Measurements from ENCODE around the gene PLB1. TPM values are rescaled to one million over a fixed set of nuclear protein-coding genes. Genes with fewer than 3 reads are reported as not detected.

PLB1 gene
- total RNA-seq, 1 donor from 2014 or later = not detected

DNA sequence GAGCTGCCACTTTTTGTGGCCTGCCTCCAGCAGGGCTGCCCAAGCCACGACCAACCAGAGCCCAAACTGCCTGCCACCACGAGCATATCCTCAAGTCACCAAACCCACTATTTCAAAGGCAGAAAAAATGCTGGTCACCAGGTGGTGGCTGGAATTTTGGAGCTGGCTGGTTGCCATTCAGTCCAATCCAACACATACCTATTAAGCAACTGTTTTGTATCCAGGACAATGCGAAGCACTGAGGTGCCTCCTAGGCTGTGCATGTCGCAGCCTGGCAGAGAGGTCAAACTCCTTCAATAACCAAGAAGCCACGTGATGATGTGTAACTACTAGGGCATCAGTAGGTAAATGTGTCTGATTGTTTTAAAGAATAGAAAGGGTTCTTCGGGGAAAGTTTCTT, 147.5 kb downstream of the PLB1 start:
- Mint-ChIP-seq H3K4me3 (ENCODE audit: unreplicated experiment) (no peak overlapping the region), H3K27ac (ENCODE audit: unreplicated experiment) (no peak overlapping the region), H3K9me3 (ENCODE audit: unreplicated experiment) (peaks cover 2% of the 10 kb centered on the region)

DNA sequence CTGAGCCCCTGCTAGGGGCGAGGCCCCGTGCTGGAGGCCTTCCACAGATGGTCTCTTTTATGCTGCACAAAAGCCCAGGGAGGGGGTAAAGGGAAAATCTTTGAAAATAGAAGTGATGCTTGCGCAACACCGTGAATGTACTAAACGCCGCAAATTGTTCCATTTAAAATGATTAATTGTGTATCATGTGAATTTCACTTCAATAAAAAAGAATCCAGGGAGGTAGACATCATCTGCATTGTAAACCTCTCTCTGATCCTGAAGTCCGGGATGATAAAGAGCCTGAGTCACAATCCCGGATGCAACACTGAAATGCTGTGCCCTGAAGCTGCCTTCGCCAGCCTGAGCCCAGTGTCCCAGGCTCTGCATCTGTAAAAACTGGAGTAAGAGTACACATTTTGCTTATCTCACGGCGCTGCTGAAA, 148.1 kb downstream of the PLB1 start:
- TF ChIP-seq, protein P1, sequence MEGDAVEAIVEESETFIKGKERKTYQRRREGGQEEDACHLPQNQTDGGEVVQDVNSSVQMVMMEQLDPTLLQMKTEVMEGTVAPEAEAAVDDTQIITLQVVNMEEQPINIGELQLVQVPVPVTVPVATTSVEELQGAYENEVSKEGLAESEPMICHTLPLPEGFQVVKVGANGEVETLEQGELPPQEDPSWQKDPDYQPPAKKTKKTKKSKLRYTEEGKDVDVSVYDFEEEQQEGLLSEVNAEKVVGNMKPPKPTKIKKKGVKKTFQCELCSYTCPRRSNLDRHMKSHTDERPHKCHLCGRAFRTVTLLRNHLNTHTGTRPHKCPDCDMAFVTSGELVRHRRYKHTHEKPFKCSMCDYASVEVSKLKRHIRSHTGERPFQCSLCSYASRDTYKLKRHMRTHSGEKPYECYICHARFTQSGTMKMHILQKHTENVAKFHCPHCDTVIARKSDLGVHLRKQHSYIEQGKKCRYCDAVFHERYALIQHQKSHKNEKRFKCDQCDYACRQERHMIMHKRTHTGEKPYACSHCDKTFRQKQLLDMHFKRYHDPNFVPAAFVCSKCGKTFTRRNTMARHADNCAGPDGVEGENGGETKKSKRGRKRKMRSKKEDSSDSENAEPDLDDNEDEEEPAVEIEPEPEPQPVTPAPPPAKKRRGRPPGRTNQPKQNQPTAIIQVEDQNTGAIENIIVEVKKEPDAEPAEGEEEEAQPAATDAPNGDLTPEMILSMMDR (IDR thresholded peaks at IDR 0.05; ENCODE audit: partially characterized antibody, unreplicated experiment) = no peak
- Mint-ChIP-seq H3K9me3 (ENCODE audit: unreplicated experiment) (peaks cover 2% of the 10 kb centered on the region), H3K27me3 (ENCODE audit: unreplicated experiment) (peaks cover 7% of the 10 kb centered on the region), H3K4me3 (ENCODE audit: unreplicated experiment) (no peak overlapping the region), H3K4me1 (ENCODE audit: low read depth, unreplicated experiment) (peaks cover 12% of the 10 kb centered on the region), H3K27ac (ENCODE audit: unreplicated experiment) (no peak overlapping the region), H3K36me3 (ENCODE audit: unreplicated experiment) (no peaks in the 10 kb centered on the region)
- no peak for DNase-seq

More for the DNA sequence above, 147.5 kb downstream of the PLB1 start:
- TF ChIP-seq, protein P1 (IDR thresholded peaks at IDR 0.05; ENCODE audit: partially characterized antibody, unreplicated experiment) = no peak
- no peak for DNase-seq
- H3K27me3 Mint-ChIP-seq (ENCODE audit: unreplicated experiment) = peaks cover 7% of the 10 kb centered on the region
- H3K4me1 Mint-ChIP-seq (ENCODE audit: low read depth, unreplicated experiment) = peaks cover 12% of the 10 kb centered on the region
- H3K36me3 Mint-ChIP-seq (ENCODE audit: unreplicated experiment) = no peaks in the 10 kb centered on the region

DNA sequence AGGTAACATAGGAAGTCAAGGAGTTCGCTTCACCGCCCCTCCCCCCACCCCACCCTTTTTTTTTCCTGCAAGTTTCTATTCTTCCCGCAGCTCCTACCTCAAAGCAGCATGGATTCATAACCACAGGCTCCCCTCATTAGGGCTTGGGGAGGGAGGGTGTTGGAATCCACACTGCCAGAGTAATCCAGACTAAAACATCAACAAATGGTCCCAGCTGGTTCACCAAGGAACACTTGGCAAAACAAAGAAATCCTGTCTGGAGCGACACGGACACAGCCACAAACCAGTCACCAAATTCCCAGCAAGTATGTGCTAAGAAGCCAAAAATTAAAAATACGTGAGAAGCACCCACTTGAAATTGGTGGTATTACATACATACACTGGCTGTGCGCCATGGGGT, 148.9 kb downstream of the PLB1 start:
- H3K36me3 Mint-ChIP-seq (ENCODE audit: unreplicated experiment) = no peaks in the 10 kb centered on the region
- H3K27me3 Mint-ChIP-seq (ENCODE audit: unreplicated experiment) = peaks cover 7% of the 10 kb centered on the region
- peaks cover 10% of the 10 kb centered on the region for H3K4me1 Mint-ChIP-seq (ENCODE audit: low read depth, unreplicated experiment)
- H3K27ac Mint-ChIP-seq (ENCODE audit: unreplicated experiment) = no peak overlapping the region
- peaks cover 2% of the 10 kb centered on the region for H3K9me3 Mint-ChIP-seq (ENCODE audit: unreplicated experiment)
- H3K4me3 Mint-ChIP-seq (ENCODE audit: unreplicated experiment) = no peak overlapping the region
- TF ChIP-seq, protein P1 (IDR thresholded peaks at IDR 0.05; ENCODE audit: partially characterized antibody, unreplicated experiment) = no peak
- DNase-seq = no peak

DNA sequence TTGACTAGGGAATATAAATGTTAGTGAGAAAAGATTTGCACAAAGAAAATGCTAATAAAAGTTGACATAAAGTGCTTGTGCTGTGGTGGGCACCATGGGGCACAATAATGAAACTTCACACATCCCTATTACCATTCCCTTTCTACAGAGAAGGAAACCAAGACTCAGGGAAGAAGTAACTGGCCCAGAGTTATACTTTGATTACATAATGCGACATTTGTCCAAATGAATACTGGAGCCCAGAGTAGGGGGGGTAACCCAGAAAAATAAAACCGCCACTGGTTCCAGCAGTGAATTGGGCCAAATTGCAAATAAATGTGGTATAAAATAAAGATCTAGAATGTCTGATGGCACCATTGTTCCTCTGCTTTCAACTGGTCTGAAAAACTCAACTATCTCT, 149.7 kb downstream of the PLB1 start:
- Mint-ChIP-seq H3K9me3 (ENCODE audit: unreplicated experiment) (no peaks in the 10 kb centered on the region), H3K27me3 (ENCODE audit: unreplicated experiment) (peaks cover 7% of the 10 kb centered on the region), H3K4me1 (ENCODE audit: low read depth, unreplicated experiment) (peaks cover 6% of the 10 kb centered on the region), H3K27ac (ENCODE audit: unreplicated experiment) (no peak overlapping the region), H3K36me3 (ENCODE audit: unreplicated experiment) (no peaks in the 10 kb centered on the region), H3K4me3 (ENCODE audit: unreplicated experiment) (no peak overlapping the region)
- TF ChIP-seq, protein P1 (IDR thresholded peaks at IDR 0.05; ENCODE audit: partially characterized antibody, unreplicated experiment) = no peak
- no peak for DNase-seq

DNA sequence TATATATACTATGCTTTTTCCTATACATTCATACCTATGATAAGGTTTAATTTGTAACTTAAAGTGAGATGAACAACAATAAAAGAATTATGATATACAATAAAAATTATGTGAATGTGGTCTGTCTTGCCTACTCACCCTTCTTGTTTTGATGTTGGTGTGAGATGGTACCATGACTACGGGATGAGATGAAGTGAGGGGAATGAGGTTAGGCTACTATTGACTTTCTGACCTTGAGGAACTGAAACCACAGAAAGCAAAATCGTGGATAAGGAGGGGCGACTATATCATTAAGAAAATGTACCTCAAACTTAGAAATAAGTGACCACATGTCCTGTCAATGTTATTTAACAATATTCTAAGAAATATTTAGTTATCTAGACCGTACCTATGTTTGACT, 151.8 kb downstream of the PLB1 start:
- Mint-ChIP-seq H3K27me3 (ENCODE audit: unreplicated experiment) (peaks cover 2% of the 10 kb centered on the region), H3K9me3 (ENCODE audit: unreplicated experiment) (no peaks in the 10 kb centered on the region), H3K36me3 (ENCODE audit: unreplicated experiment) (no peaks in the 10 kb centered on the region), H3K4me1 (ENCODE audit: low read depth, unreplicated experiment) (no peaks in the 10 kb centered on the region), H3K27ac (ENCODE audit: unreplicated experiment) (no peak overlapping the region), H3K4me3 (ENCODE audit: unreplicated experiment) (no peak overlapping the region)
- TF ChIP-seq, protein P1 (IDR thresholded peaks at IDR 0.05; ENCODE audit: partially characterized antibody, unreplicated experiment) = no peak
- DNase-seq = no peak

All from glutamatergic neuron (in vitro differentiated cells).